ENCODE data around the gene MYO1D. TPM values are rescaled to one million over a fixed set of nuclear protein-coding genes. Genes with fewer than 3 reads are reported as not detected.

MYO1D gene
- total RNA-seq, 1 experiment from 2014 or later: 35.7 TPM

DNA sequence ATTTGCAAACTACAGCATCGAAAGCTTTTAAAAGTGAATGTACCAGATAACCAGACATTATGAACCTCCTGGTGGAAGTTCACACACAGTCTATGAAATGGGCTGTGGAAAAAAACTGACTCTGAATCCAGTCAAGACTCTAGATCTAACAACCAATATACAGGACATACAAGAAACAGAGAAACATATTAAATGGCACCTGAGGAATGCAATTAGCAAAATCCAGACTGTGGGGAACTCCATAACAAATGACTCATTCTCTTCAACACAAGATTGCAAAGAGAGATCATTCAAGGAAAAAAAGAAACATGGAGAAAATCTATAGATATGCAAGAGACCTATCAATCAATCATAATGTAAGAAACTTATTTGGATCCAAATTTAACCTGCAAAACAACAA is 119.0 kb downstream of the MYO1D start:
- no TSS peak for BruUV-seq (replicated peaks)
- DNase-seq (ENCODE audit: low read depth, low spot score) (no peak), ATAC-seq (no peak)
- intact Hi-C loops (cut with micrococcal nuclease): loop anchor here (10.0 kb wide), 1 partner anchor 503 kb away; no protein-coding TSS in a partner anchor
- H3K4me1 ChIP-seq (ENCODE audit: control insufficient read depth in 1 of 2, insufficient read depth in 2 of 2, low read length in 2 of 2): no peaks in the 10 kb centered on the region
- H3K36me3 ChIP-seq (ENCODE audit: control insufficient read depth in 1 of 2, insufficient read depth in 2 of 2, low read length in 2 of 2): no peaks in the 10 kb centered on the region
- no peak for TF ChIP-seq RAD21 (IDR thresholded peaks at IDR 0.05; ENCODE audit: low read depth)
- no peak for TF ChIP-seq JUND (IDR thresholded peaks at IDR 0.05)
- TF ChIP-seq ELF1 (IDR thresholded peaks at IDR 0.05; ENCODE audit: borderline replicate concordance, low read depth): no peak
- TF ChIP-seq, protein P1, sequence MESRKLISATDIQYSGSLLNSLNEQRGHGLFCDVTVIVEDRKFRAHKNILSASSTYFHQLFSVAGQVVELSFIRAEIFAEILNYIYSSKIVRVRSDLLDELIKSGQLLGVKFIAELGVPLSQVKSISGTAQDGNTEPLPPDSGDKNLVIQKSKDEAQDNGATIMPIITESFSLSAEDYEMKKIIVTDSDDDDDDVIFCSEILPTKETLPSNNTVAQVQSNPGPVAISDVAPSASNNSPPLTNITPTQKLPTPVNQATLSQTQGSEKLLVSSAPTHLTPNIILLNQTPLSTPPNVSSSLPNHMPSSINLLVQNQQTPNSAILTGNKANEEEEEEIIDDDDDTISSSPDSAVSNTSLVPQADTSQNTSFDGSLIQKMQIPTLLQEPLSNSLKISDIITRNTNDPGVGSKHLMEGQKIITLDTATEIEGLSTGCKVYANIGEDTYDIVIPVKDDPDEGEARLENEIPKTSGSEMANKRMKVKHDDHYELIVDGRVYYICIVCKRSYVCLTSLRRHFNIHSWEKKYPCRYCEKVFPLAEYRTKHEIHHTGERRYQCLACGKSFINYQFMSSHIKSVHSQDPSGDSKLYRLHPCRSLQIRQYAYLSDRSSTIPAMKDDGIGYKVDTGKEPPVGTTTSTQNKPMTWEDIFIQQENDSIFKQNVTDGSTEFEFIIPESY (IDR thresholded peaks at IDR 0.05; ENCODE audit: extremely low read depth, insufficient replicate concordance, low read length): no peak
- TF ChIP-seq EZH2 (IDR thresholded peaks at IDR 0.05): no peak
- no peak for TF ChIP-seq EZH2phosphoT487 (IDR thresholded peaks at IDR 0.05; ENCODE audit: borderline replicate concordance)
- no peak for TF ChIP-seq CEBPB (IDR thresholded peaks at IDR 0.05; ENCODE audit: low read depth)
- TF ChIP-seq ZFX (IDR thresholded peaks at IDR 0.05): no peak
- TF ChIP-seq, protein P2, sequence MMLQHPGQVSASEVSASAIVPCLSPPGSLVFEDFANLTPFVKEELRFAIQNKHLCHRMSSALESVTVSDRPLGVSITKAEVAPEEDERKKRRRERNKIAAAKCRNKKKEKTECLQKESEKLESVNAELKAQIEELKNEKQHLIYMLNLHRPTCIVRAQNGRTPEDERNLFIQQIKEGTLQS (IDR thresholded peaks at IDR 0.05): no peak
- no peak for TF ChIP-seq EGR1 (IDR thresholded peaks at IDR 0.05; ENCODE audit: low read depth)
- TF ChIP-seq, protein P3, sequence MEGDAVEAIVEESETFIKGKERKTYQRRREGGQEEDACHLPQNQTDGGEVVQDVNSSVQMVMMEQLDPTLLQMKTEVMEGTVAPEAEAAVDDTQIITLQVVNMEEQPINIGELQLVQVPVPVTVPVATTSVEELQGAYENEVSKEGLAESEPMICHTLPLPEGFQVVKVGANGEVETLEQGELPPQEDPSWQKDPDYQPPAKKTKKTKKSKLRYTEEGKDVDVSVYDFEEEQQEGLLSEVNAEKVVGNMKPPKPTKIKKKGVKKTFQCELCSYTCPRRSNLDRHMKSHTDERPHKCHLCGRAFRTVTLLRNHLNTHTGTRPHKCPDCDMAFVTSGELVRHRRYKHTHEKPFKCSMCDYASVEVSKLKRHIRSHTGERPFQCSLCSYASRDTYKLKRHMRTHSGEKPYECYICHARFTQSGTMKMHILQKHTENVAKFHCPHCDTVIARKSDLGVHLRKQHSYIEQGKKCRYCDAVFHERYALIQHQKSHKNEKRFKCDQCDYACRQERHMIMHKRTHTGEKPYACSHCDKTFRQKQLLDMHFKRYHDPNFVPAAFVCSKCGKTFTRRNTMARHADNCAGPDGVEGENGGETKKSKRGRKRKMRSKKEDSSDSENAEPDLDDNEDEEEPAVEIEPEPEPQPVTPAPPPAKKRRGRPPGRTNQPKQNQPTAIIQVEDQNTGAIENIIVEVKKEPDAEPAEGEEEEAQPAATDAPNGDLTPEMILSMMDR (IDR thresholded peaks at IDR 0.05 in 2 of 3, conservative IDR thresholded peaks at IDR 0.05 in 1 of 3; ENCODE audit: borderline replicate concordance in 1 of 3, insufficient read depth in 1 of 3, low read depth in 2 of 3, low read length in 2 of 3): no peak
- no peak for TF ChIP-seq SRF (IDR thresholded peaks at IDR 0.05; ENCODE audit: low read depth)
- TF ChIP-seq FOSL1 (IDR thresholded peaks at IDR 0.05; ENCODE audit: low read depth): no peak
- no peaks in the 10 kb centered on the region for H4K20me1 ChIP-seq (ENCODE audit: insufficient read depth)
- no peak overlapping the region for H3K27ac ChIP-seq (ENCODE audit: low read depth, low read length)
- no peaks in the 10 kb centered on the region for H3K9me3 ChIP-seq (ENCODE audit: control insufficient read depth in 1 of 2, insufficient read depth in 1 of 2, low read depth in 1 of 2, low read length in 2 of 2)
- H3K79me2 ChIP-seq (ENCODE audit: insufficient read depth, low read length): no peaks in the 10 kb centered on the region
- H3K4me3 ChIP-seq (replicated peaks in 1 of 2; ENCODE audit: low read depth in 1 of 2, low read length in 2 of 2): no peak overlapping the region
- ChIA-PET RAD21 (ENCODE audit: low non-redundant PET in 1 of 2, low total read pairs in 2 of 2, uncharacterized antibody in 2 of 2, unreplicated experiment in 2 of 2) (no interaction called here), CTCF (interaction anchor here (0.8 to 1.7 kb wide), 3 partner anchors 97 to 296 kb away, joined by 3 to 7 read pairs (median 7); no protein-coding TSS in a partner anchor), POLR2A (interaction anchor here (0.6 kb wide), 1 partner anchor 302 kb away, joined by 3 read pairs; no protein-coding TSS in a partner anchor)
- no peak overlapping the region for H2AFZ ChIP-seq (ENCODE audit: low read depth, low read length, poor library complexity, severe bottlenecking)
- H3K9ac ChIP-seq (ENCODE audit: low read length): no peak overlapping the region
- H3K4me2 ChIP-seq (ENCODE audit: low read length): no peak overlapping the region
- no peaks in the 10 kb centered on the region for H3K9me2 ChIP-seq (ENCODE audit: insufficient read depth)
- H3K27me3 ChIP-seq (ENCODE audit: insufficient read depth, low read length): no peaks in the 10 kb centered on the region

Data from HCT116 (cell line).